IMR-90 (cell line): ENCODE data around the gene FBXW11. TPM values are rescaled to one million over a fixed set of nuclear protein-coding genes. Genes with fewer than 3 reads are reported as not detected.

Experiments used
- ATAC-seq: fragments of 200-7000 bp; cut with Tn5 transposase; 2 replicates; pipeline ENCODE4 v1.9.1; 2020; ENCODE audit warnings: low read depth, mild to moderate bottlenecking, moderate library complexity
- BruUV-seq: library from RNA; stranded (reverse); fragments of 400-500 nt; replicated peaks from 2 replicates; lab custom pipeline; 2021; lab: Mats Ljungman, UMichigan
- CTCF ChIA-PET: fragments of 300-600 bp; formaldehyde crosslinking; extraction: SDS; loops from one replicate; lab custom pipeline; 2021; ENCODE audit warnings: antibody characterized with exemption; lab: Yijun Ruan, JAX
- POLR2A ChIA-PET: fragments of 300-600 bp; sonication (Branson Sonifier 250); formaldehyde crosslinking; loops from one replicate; lab custom pipeline; 2022; ENCODE audit warnings: antibody characterized with exemption; ENCODE audit not compliant: unreplicated experiment; lab: Charles Lee
- DNase-seq: peaks from one replicate; pipeline ENCODE4 v3.0.0; 2013
- H2AFZ ChIP-seq: replicated peaks from 2 replicates; pipeline ENCODE3; 2013; ENCODE audit warnings: low read length, mild to moderate bottlenecking; ENCODE audit not compliant: poor library complexity
- H2AK5ac ChIP-seq: 2 replicates; pipeline ENCODE4 v1.6.1; 2013; ENCODE audit warnings: low read depth, low read length, inconsistent platforms
- H2AK9ac ChIP-seq: replicated peaks from 2 replicates; pipeline ENCODE3; 2013; ENCODE audit warnings: mild to moderate bottlenecking, low read depth, low read length, moderate library complexity; ENCODE audit not compliant: poor library complexity
- H2BK120ac ChIP-seq: 2 replicates; pipeline ENCODE4 v1.6.1; 2013; ENCODE audit warnings: low read depth, low read length, inconsistent platforms
- H2BK15ac ChIP-seq: 3 replicates; pipeline ENCODE4 v1.6.1; 2013; ENCODE audit warnings: low read depth, low read length, inconsistent platforms
- H2BK20ac ChIP-seq: 2 replicates; pipeline ENCODE4 v1.6.1; 2013; ENCODE audit warnings: low read depth, mild to moderate bottlenecking, inconsistent platforms, low read length, moderate library complexity
- H2BK5ac ChIP-seq: 2 replicates; pipeline ENCODE4 v1.6.1; 2013; ENCODE audit warnings: mild to moderate bottlenecking, low read depth, low read length, inconsistent platforms; ENCODE audit not compliant: poor library complexity, severe bottlenecking
- H3K14ac ChIP-seq: replicated peaks from 2 replicates; pipeline ENCODE4 v1.6.1; 2013; ENCODE audit warnings: low read depth, low read length, inconsistent platforms
- H3K18ac ChIP-seq: 2 replicates; pipeline ENCODE4 v1.6.1; 2013; ENCODE audit warnings: low read depth, low read length, control low read depth
- H3K23ac ChIP-seq: 2 replicates; pipeline ENCODE4 v1.6.1; 2013; ENCODE audit warnings: low read depth, low read length, inconsistent platforms
- H3K27ac ChIP-seq: 2 replicates; pipeline ENCODE4 v1.5.1; 2013; ENCODE audit warnings: mild to moderate bottlenecking, control low read depth, low read length; ENCODE audit not compliant: insufficient read depth
- H3K27me3 ChIP-seq: 2 replicates; pipeline ENCODE4 v1.6.1; 2013; ENCODE audit warnings: low read length; ENCODE audit not compliant: control insufficient read depth, insufficient read depth
- H3K36me3 ChIP-seq: 2 replicates; pipeline ENCODE4 v1.6.1; 2013; ENCODE audit warnings: low read length, mixed read lengths; ENCODE audit not compliant: control insufficient read depth, insufficient read depth
- H3K4ac ChIP-seq: 2 replicates; pipeline ENCODE4 v1.6.1; 2013; ENCODE audit warnings: low read depth, low read length, inconsistent platforms
- H3K4me1 ChIP-seq: 2 replicates; pipeline ENCODE4 v1.6.1; 2013; ENCODE audit warnings: low read length, mixed read lengths; ENCODE audit not compliant: control insufficient read depth, insufficient read depth
- H3K4me2 ChIP-seq: 2 replicates; pipeline ENCODE4 v1.6.1; 2013; ENCODE audit warnings: low read depth, mild to moderate bottlenecking, control low read depth, low read length, moderate library complexity
- H3K4me3 ChIP-seq: 2 replicates; pipeline ENCODE4 v1.5.1; 2013; ENCODE audit warnings: low read depth, mild to moderate bottlenecking, control low read depth, low read length, moderate library complexity; ENCODE audit not compliant: insufficient read depth
- H3K56ac ChIP-seq: 2 replicates; pipeline ENCODE4 v1.6.1; 2013; ENCODE audit warnings: low read length, inconsistent platforms; ENCODE audit not compliant: insufficient read depth; ENCODE audit errors: extremely low read depth
- H3K79me1 ChIP-seq, 2 experiments: 2 replicates each; pipeline ENCODE4 v1.6.1; 2013; ENCODE audit warnings: low read length in 2 of 2, inconsistent platforms in 1 of 2, low read depth in 1 of 2
- H3K9ac ChIP-seq: 2 replicates; pipeline ENCODE4 v1.6.1; 2013; ENCODE audit warnings: low read depth, low read length, control low read depth
- H3K9me1 ChIP-seq: 2 replicates; pipeline ENCODE4 v1.6.1; 2013; ENCODE audit warnings: low read length, inconsistent platforms; ENCODE audit not compliant: insufficient read depth
- H3K9me3 ChIP-seq: 2 replicates; pipeline ENCODE4 v1.6.1; 2013; ENCODE audit warnings: low read length; ENCODE audit not compliant: control insufficient read depth, insufficient read depth
- H4K20me1 ChIP-seq: 2 replicates; pipeline ENCODE4 v1.6.1; 2013; ENCODE audit warnings: low read length, inconsistent platforms; ENCODE audit not compliant: insufficient read depth
- H4K5ac ChIP-seq: 2 replicates; pipeline ENCODE4 v1.6.1; 2013; ENCODE audit warnings: mild to moderate bottlenecking, low read depth, low read length, control low read depth
- H4K8ac ChIP-seq, 2 experiments: 2 replicates each; pipeline ENCODE4 v1.6.1; 2013; ENCODE audit warnings: low read depth in 2 of 2, low read length in 2 of 2, control low read depth in 1 of 2, inconsistent platforms in 1 of 2
- H4K91ac ChIP-seq: 2 replicates; pipeline ENCODE4 v1.6.1; 2013; ENCODE audit warnings: low read depth, low read length, inconsistent platforms; ENCODE audit not compliant: insufficient read depth
- CEBPB ChIP-seq: IDR thresholded peaks from 2 replicates; pipeline ENCODE4 v1.6.1; 2012; ENCODE audit warnings: low read depth, low read length, improper control_type of control experiment
- ELK1 ChIP-seq: fragments of 150-350 bp; IDR thresholded peaks from 2 replicates; pipeline ENCODE4 v1.6.1; 2016; ENCODE audit warnings: low read depth, mild to moderate bottlenecking, low read length, moderate library complexity, borderline replicate concordance
- MAFK ChIP-seq: IDR thresholded peaks from 2 replicates; pipeline ENCODE4 v1.6.1; 2012; ENCODE audit warnings: low read depth, low read length, improper control_type of control experiment
- WGBS, 2 experiments: methylation state at CpG; one replicate each; pipeline versions ENCODE4 v1.1.5 to v1.1.7; 2013; ENCODE audit warnings: missing lambda C conversion rate in 2 of 2; ENCODE audit not compliant: insufficient read length in 1 of 2; ENCODE audit errors: extremely low coverage in 2 of 2; 5-methylcytosine and 5-hydroxymethylcytosine counted together
- dilution Hi-C: fragments of 300-500 bp; cut with HindIII; formaldehyde crosslinking; loops from one replicate; pipeline ENCODE4 v1.14.3; 2018; ENCODE audit warnings: low sequenced_read_pairs; ENCODE audit not compliant: unreplicated experiment
- in situ Hi-C: fragments of 300-500 bp; cut with MboI; formaldehyde crosslinking; loops from 3 replicates; pipeline ENCODE4 v1.14.3; 2019; ENCODE audit warnings: low sequenced_read_pairs, inconsistent platforms, mixed read lengths
- intact Hi-C: fragments of 100-400 bp; cut with micrococcal nuclease; formaldehyde crosslinking; loops from 2 replicates; pipeline ENCODE4 v1.10.0; 2022
- polyA plus RNA-seq, 3 experiments: library from polyadenylated mRNA; depleted of rRNA; stranded (reverse); fragments of >200 nt; gene quantifications; 2 replicates each; pipeline ENCODE4 v1.2.3, GENCODE V29; 2012; ENCODE audit warnings: low replicate concordance in 1 of 3
- total RNA-seq: library from RNA; depleted of rRNA; stranded (reverse); fragments of >200 nt; gene quantifications from 2 replicates; pipeline ENCODE4 v1.2.3, GENCODE V29; 2012

The FBXW11 gene
- total and polyA plus RNA-seq, 2 of the 4 experiments (the other 2 are of a cell fraction), result 34.3 to 97.1 TPM

- Histone ChIP-seq H2AK9ac (no peak overlapping the region), H2AFZ (no peak overlapping the region), H4K20me1 (peaks cover 29% of the 10 kb centered on the region), H3K27me3 (no peaks in the 10 kb centered on the region), H3K56ac (no peak overlapping the region), H3K79me1 (peaks cover 7 to 43% of the 10 kb centered on the region in 2 experiments), H3K9me1 (0 out of 2 replicates have a peak, but pooled peaks cover 2% of the 10 kb centered on the region), H4K91ac (no peak overlapping the region), H3K4ac (no peak overlapping the region), H3K36me3 (no peaks in the 10 kb centered on the region), H2BK15ac (no peak overlapping the region), H2BK120ac (no peak overlapping the region), H3K9me3 (no peaks in the 10 kb centered on the region), H3K14ac (no peak overlapping the region), H2BK5ac (no peak overlapping the region), H3K4me2 (no peak overlapping the region), H4K5ac (no peak overlapping the region), H3K18ac (no peak overlapping the region), H4K8ac (no peak overlapping the region; a peak in 2 of 4 replicates), H2BK20ac (no peak overlapping the region), H2AK5ac (no peak overlapping the region), H3K4me3 (no peak overlapping the region), H3K9ac (no peak overlapping the region), H3K4me1 (0 out of 2 replicates have a peak, but pooled peaks cover 4% of the 10 kb centered on the region), H3K27ac (no peak overlapping the region), H3K23ac (no peak overlapping the region)
- ChIA-PET CTCF (no interaction called here), POLR2A (interaction anchor here (1.8 kb wide), 1 partner anchor 96 kb away, joined by 8 read pairs; no protein-coding TSS in a partner anchor)
- no CpG with 5 or more reads among the region's 3 CpGs for WGBS, 2 experiments
- intact Hi-C loops, result loop anchor here (5.0 kb wide), 1 partner anchor 179 kb away; the partner anchor contains the start of gene STK10
- DNase-seq (peak; percentile 64), ATAC-seq (no peak)
- TF ChIP-seq CEBPB (peak; percentile 26; the same call in 1 of the 2 replicates), MAFK (no peak), ELK1 (no peak)
- in situ Hi-C loops, result no loop called here
- no TSS peak for BruUV-seq
- dilution Hi-C loops, result no loop called here
Measured at GRCh38 chr5:172008111-172008455, 1.6 kb upstream of the FBXW11 start.
